HEK293T (cell line): ENCODE results near the gene HGD.

Experiments used
- CTCF ChIA-PET: fragments of 350-600 bp; formaldehyde crosslinking; extraction: SDS; loops from one replicate; lab custom pipeline; 2021; ENCODE audit warnings: antibody characterized with exemption, inconsistent platforms; lab: Yijun Ruan, JAX
- POLR2A ChIA-PET: fragments of 350-600 bp; formaldehyde crosslinking; extraction: SDS; loops from one replicate; lab custom pipeline; 2020; ENCODE audit warnings: antibody characterized with exemption, inconsistent platforms; lab: Yijun Ruan, JAX
- DNase-seq: peaks from one replicate; pipeline ENCODE4 v3.0.0; 2012; ENCODE audit warnings: mixed read lengths; ENCODE audit errors: extremely low spot score
- ARNT ChIP-seq: fragments of 450-650 bp; IDR thresholded peaks from 2 replicates; pipeline ENCODE4 v1.6.1; 2017; ENCODE audit warnings: mild to moderate bottlenecking
- BHLHE40 ChIP-seq: fragments of 450-650 bp; IDR thresholded peaks from 2 replicates; pipeline ENCODE4 v1.6.1; 2016; ENCODE audit warnings: mild to moderate bottlenecking, moderate library complexity, borderline replicate concordance
- CTBP1 ChIP-seq: fragments of 450-650 bp; IDR thresholded peaks from 2 replicates; pipeline ENCODE4 v1.6.1; 2016; ENCODE audit warnings: borderline replicate concordance
- ELF4 ChIP-seq: fragments of 450-650 bp; IDR thresholded peaks from 2 replicates; pipeline ENCODE4 v1.6.1; 2017; ENCODE audit warnings: antibody characterized with exemption
- FOXA1 ChIP-seq: fragments of 450-650 bp; IDR thresholded peaks from 2 replicates; pipeline ENCODE4 v1.6.1; 2016; ENCODE audit warnings: mild to moderate bottlenecking
- FOXK2 ChIP-seq: fragments of 450-650 bp; IDR thresholded peaks from 2 replicates; pipeline ENCODE4 v1.6.1; 2016; ENCODE audit warnings: mild to moderate bottlenecking
- FOXM1 ChIP-seq: fragments of 450-650 bp; IDR thresholded peaks from 2 replicates; pipeline ENCODE4 v1.6.1; 2017; ENCODE audit warnings: mild to moderate bottlenecking, borderline replicate concordance
- HDGF ChIP-seq: fragments of 450-650 bp; IDR thresholded peaks from 2 replicates; pipeline ENCODE4 v1.6.1; 2017; ENCODE audit warnings: antibody characterized with exemption, borderline replicate concordance
- L3MBTL2 ChIP-seq: fragments of 450-650 bp; conservative IDR thresholded peaks from 2 replicates; pipeline ENCODE4 v1.6.1; 2016; ENCODE audit warnings: mild to moderate bottlenecking
- LEF1 ChIP-seq: fragments of 450-650 bp; IDR thresholded peaks from 2 replicates; pipeline ENCODE4 v1.6.1; 2017; ENCODE audit warnings: mild to moderate bottlenecking, borderline replicate concordance
- NFRKB ChIP-seq: fragments of 450-650 bp; IDR thresholded peaks from 2 replicates; pipeline ENCODE4 v1.6.1; 2016; ENCODE audit warnings: mild to moderate bottlenecking, moderate library complexity
- PKNOX1 ChIP-seq: fragments of 450-650 bp; IDR thresholded peaks from 2 replicates; pipeline ENCODE4 v1.6.1; 2016
- SP1 ChIP-seq: fragments of 450-650 bp; IDR thresholded peaks from 2 replicates; pipeline ENCODE4 v1.6.1; 2017
- SUZ12 ChIP-seq: fragments of 450-650 bp; IDR thresholded peaks from 2 replicates; pipeline ENCODE4 v1.6.1; 2016; ENCODE audit warnings: mild to moderate bottlenecking
- TARDBP ChIP-seq: fragments of 450-650 bp; IDR thresholded peaks from 2 replicates; pipeline ENCODE4 v1.6.1; 2016
- ZNF384 ChIP-seq: fragments of 450-650 bp; IDR thresholded peaks from 2 replicates; pipeline ENCODE4 v1.6.1; 2016

HGD gene

GRCh38 chr3:120637851-120638559, 44.0 kb downstream of the HGD start:
- DNase-seq = no peak
- CTCF ChIA-PET = no interaction called here
- POLR2A ChIA-PET = no interaction called here
- TF ChIP-seq SP1 (no peak), NFRKB (no peak), HDGF (no peak), ELF4 (no peak), FOXM1 (no peak), FOXK2 (no peak), SUZ12 (no peak), ZNF384 (no peak), ARNT (no peak), LEF1 (no peak), CTBP1 (no peak)

GRCh38 chr3:120636795-120637401, 45.1 kb downstream of the HGD start:
- CTCF ChIA-PET = interaction anchor here (0.7 kb wide), 1 partner anchor 73 kb away, joined by 3 read pairs; no protein-coding TSS in a partner anchor
- no peak for TF ChIP-seq BHLHE40
- no peak for TF ChIP-seq FOXM1
- no peak for TF ChIP-seq TARDBP
- TF ChIP-seq CTBP1 = no peak
- no peak for TF ChIP-seq PKNOX1
- no peak for TF ChIP-seq NFRKB
- TF ChIP-seq L3MBTL2 = no peak
- TF ChIP-seq SP1 = no peak
- no peak for TF ChIP-seq FOXK2
- TF ChIP-seq SUZ12 = no peak
- no peak for TF ChIP-seq HDGF
- no peak for TF ChIP-seq ZNF384
- TF ChIP-seq ARNT = no peak
- no peak for TF ChIP-seq FOXA1

GRCh38 chr3:120634539-120634938, 47.5 kb downstream of the HGD start:
- DNase-seq = no peak
- POLR2A ChIA-PET = interaction anchor here (0.9 kb wide), 1 partner anchor 39 kb away, joined by 3 read pairs; the partner anchor contains the start of gene NDUFB4
- TF ChIP-seq L3MBTL2 = no peak

More at GRCh38 chr3:120636795-120637401, 45.1 kb downstream of the HGD start:
- DNase-seq = no peak
- POLR2A ChIA-PET = no interaction called here

GRCh38 chr3:120625159-120625586, 56.9 kb downstream of the HGD start:
- ChIA-PET POLR2A (no interaction called here), CTCF (no interaction called here)
- DNase-seq = no peak
- TF ChIP-seq SUZ12 (no peak), L3MBTL2 (no peak), SP1 (no peak), HDGF (no peak), BHLHE40 (no peak), PKNOX1 (no peak), FOXK2 (no peak), FOXM1 (no peak), NFRKB (no peak), LEF1 (no peak), FOXA1 (no peak), TARDBP (no peak), ZNF384 (no peak), CTBP1 (no peak), ELF4 (no peak), ARNT (no peak)

More at GRCh38 chr3:120634539-120634938, 47.5 kb downstream of the HGD start:
- CTCF ChIA-PET = interaction anchor here (1.0 kb wide), 1 partner anchor 12 kb away, joined by 3 read pairs; no protein-coding TSS in a partner anchor

- ChIA-PET POLR2A (no interaction called here), CTCF (no interaction called here)
- no peak for DNase-seq
- TF ChIP-seq FOXA1 (no peak), FOXM1 (no peak), CTBP1 (no peak), LEF1 (no peak), SUZ12 (no peak), HDGF (no peak), L3MBTL2 (no peak), PKNOX1 (no peak), ELF4 (no peak), ZNF384 (no peak), SP1 (no peak), ARNT (no peak), NFRKB (no peak), TARDBP (no peak), BHLHE40 (no peak)
These were observed 58.3 kb downstream of the HGD start for GRCh38 chr3:120623727-120624093.
